Activated CD4-positive, CD25-positive, alpha-beta regulatory T cell treated with anti-CD3 and anti-CD28 coated beads, Interleukin-2, amount 50 U/mL, for 72 hours (primary cell): ENCODE data around the gene TANK.
"Not testable (repeated sequence)": the region's sequence is repeated elsewhere in the genome, so short reads cannot be mapped to it uniquely, and the experiment has no call there.

Experiments
- DNase-seq: peaks from one replicate; pipeline ENCODE4 v3.0.0; 2021

The TANK gene

DNA sequence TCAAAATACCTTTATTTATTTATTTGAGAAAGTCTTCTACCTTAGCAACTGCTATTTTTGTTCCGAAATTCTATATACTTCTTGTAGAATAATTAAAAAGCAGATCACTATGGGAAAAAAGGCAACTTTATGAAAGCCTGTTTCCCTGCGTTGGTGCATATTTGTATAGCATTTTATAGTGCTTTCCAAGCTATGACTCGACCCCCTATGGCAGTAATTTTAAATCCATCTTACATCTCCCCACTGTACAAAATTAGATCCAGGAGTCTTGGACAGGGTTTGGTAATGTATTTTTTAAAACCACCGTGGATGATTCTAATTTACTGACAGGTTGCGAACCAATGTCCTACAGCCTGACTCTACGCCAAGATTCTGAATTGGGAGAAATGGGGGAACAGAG is 10.1 kb downstream of the TANK start:
- DNase-seq = no peak

DNA sequence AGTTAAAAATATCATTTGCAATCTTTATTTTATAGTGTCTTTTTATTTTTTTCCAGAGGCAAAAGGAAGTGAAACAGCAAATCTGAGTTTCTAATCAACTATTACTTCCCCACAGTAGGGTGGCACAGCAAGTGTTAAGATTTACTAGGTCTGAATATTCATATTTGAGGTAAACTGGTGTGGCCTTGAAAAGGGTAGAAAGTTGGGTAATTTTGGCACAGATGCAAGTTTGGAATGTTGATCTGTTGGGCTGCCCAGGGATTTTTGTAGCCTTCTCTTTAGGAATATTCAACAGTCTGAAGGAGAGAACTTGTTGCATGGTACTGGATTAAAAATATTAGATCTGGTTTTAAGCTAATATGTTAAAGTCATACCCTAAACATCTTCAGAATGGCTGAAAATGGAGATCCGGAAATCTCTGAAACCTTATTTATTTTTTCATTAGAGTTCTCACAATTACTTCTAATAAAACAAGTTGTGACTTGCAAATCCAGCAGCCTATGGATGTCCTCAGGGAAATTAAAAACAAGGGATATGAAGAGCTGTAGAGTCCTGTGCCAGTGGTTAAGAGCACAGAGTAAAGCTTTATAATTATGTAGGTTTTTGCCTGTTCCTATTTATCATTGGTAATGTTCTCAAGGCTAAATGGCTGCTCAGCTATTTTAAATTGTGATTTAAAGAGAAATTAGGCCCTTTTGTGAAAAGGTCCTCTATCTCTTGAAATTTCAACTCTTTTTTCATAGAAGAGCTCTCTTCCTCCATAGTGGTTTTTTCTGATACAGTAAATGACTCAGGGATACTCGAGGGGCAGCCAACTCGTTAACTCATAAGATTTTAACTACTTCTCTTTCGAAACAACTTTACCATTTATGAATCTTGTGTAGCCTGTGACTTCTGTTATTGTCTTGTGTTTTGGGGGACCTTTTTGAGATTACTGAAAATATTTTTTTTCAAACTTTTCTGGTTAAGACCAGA is 11.0 kb downstream of the TANK start:
- no peak for DNase-seq

DNA sequence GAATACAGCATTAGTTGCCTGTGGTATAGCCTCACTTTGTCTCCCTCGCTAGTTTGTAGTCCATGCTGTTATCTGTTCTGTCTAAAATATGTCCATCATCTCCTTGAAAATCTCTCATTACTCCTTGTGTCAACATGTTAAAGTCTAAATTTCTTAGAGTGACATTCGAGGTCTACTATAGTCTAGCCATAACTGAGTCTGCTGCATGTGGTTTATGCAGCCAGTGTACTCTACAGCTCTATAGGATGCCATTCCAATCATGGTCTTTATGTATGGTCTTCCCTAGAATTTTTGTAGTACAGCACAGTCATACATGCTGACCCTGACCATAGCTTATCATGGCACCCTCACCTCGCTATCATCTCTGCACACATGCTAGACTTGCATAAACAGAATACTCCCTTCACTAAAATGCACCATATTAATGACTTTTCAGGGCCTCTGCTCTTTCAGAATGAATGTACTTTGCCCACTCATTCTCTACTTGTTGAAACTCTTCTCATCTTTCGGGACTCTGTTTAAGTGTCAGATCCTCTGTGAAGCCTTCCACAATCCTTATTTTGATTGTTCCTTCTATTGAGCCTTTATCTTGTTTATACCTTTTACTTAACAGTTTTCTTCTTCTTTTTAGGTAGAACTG is 12.8 kb downstream of the TANK start:
- DNase-seq = no peak

DNA sequence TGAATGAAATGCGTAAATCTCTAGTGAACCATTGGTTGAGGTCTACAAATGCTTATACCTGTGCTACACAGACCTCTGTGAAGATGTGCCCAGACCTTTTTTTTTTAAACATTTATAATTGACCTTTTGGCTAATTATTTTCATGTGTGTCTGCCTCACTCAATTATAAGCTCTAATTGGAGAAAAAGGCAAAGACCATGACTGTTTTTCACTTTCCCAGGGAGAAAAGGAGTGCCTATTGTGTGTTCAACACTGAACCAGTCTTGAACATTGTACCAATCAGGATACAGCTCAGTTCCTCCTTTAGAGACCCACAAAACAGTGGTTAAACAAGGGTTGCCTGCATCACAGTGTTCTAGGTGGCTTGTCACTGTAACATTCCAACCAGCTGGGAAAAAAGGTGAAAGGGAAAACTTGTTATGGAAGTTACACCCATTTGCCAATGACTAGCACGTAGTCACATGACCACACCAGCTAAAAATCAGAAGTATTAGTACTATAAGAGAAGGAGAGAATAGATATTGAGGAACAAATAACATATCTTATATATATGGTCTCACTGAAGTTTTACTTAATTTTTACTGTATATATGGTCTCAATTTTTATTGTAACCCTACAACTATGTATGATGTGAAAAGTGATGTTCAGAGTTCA is 13.4 kb downstream of the TANK start:
- no peak for DNase-seq

DNA sequence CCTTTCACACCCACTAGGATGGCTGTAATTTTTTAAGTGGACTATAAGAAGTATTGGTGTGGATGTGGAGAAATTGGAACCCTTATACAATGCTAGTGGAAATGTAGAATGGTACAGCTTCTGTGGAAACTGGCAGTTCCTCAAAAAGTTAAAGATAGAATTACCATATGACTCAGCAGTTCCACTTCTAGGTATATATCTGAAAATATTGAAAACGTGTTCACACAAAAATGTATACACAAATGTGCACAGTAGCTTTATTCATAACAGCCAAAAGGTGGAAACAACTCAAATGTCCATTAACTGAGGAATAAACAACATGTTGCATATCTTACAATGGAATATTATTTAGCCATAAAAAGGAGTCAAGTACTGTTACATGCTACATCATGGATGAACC is 17.7 kb downstream of the TANK start:
- no peak for DNase-seq

DNA sequence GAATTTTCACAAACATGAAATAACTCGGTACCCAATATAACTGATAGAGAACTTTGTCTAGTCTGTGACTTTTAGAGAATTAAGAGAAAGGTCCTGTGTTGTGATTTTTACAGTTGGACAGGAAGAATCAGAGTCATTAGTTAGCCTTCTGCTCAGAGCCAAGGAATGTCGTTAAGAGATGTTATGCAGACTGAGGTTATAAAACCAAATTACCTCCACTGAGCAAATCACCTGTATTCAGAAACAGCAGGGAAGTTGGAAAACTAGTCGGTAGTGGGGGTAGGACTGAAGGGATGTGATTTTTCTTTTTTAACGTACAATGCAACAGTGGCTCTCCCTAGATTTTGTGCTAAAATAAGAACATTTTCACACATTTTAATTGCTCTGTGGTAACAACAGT is 18.5 kb downstream of the TANK start:
- no peak for DNase-seq

DNA sequence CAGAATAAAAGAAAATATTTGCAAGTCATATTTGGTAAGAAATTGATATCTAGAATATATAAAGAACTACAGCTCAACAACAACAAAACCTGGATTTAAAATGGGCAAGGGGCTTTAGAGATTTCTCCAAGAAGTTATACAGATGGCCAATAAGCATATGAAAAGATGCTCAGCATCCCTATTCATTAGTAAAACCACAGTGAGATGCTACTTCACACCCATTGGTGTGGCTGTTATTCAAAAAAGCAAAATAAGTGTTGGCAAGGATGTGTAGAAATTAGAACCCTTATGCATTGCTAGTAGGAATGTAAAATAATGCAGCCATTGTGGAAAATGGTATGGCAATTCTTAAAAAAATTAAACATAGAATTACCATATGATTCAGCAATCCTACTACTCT is 29.8 kb downstream of the TANK start:
- DNase-seq = no peak

DNA sequence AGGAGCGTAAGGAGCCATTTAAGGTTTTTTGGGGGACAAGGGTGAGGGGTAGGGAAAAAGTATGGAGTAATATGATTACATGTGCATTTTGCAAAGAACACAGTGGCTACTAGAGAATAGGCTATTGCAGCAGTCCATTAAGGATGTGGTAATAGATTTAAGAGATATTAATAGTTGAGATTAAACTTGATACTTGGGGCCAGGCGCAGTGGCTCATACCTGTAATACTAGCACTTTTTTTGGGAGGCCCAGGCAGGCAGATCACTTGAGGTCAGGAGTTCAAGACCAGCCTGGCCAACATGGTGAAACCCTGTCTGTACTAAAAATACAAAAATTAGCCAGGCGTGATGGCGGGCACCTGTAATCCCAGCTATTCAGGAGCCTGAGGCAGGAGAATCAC is 35.4 kb downstream of the TANK start:
- DNase-seq = not testable (repeated sequence)

DNA sequence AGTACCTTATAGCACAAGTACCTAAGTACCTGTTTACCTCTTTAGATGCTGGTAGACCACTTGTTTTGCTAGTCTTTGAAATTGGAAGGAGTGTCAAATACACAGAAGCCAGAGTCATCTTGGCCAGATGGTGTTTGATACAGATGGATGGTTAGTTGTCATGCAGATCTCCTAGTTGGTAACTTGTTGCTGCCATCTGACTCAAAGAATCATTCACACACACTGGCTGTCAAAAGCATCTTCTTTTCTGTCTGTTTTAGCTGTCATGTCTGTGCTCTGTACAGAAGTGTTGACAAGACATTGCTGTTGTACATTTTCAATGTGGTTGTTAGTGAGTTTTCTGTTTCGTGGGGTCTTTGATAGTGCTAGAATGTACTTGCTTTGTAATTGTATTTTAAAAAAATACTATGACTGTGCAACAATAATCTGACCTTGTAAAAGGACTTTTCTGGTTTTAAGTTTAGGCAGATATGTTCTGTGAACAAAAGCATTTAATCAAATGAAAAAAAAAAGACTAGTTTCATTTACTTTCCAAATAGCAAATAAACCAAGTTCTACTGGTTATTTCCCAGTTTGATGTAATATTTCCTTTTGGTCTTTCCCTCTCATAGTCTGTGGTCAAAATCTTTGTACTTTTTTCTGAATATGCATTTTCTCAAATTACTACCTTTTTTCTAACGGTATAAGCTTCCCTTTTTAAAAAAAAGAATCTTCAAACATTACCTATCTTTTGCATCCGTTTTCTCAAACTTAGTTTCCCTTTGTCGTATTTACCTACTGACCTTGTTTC is 39.9 kb downstream of the TANK start:
- no peak for DNase-seq

DNA sequence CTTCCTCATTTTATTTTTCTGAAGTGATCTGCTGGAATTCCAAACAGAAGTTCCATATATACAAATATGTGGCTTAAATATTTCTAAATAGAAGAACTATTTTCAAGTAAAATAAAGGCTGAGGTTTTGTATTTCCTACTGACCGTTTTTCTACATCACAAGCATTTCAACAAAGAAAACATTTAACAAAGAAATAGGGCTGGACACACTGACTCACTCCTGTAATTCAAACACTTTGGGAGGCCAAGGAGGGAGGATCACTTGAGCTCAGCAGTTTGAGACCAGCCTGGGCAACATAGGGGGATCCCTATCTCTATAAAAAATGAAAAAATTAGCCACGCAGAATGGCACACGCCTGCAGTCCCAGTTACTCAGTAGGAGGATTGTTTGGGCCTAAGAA is 44.6 kb downstream of the TANK start:
- no peak for DNase-seq

DNA sequence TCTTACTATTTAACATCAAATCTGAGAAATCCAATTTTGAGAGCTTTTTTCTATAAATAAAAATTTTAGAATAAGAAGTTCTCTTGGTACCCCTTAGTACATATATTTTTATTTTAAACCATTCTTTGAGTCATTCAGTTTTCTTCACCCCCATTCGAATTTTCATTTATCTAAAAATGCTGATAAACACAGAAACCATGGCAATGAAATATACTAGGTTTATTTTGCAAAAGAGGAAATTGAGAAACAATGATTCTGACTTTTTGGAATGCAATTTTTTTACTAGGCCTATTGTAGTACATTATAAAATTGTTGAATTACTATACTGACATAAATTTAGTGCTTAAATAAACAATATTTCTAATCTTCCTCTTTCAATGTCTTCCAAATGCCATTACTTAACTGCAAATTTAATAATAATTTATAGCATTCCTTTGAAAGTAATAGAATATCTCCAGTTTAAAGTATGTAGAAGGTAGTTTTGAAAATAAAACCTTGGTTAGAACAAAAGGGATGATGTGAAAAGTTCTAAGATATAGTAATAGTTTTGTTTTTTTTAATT is 46.3 kb downstream of the TANK start:
- DNase-seq = no peak

DNA sequence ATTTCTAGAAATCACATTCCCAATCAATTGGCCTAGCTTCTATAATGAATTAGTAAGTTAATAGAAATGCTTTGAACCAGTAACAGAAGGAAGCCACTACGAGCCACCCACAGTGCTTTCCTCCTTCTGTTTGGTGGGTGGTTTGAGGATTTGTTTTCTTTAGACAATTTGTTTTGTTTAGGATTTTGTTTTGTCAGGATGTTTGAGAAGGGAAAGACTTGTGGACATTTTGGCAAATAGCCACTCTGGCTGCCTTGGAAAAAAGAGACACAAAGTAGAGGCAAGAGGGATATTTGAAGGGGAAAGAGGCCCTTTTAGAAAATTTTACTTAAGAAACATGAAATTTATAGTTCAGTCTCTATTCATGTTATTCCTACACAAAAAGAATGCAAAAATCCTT is 47.7 kb downstream of the TANK start:
- DNase-seq = no peak

DNA sequence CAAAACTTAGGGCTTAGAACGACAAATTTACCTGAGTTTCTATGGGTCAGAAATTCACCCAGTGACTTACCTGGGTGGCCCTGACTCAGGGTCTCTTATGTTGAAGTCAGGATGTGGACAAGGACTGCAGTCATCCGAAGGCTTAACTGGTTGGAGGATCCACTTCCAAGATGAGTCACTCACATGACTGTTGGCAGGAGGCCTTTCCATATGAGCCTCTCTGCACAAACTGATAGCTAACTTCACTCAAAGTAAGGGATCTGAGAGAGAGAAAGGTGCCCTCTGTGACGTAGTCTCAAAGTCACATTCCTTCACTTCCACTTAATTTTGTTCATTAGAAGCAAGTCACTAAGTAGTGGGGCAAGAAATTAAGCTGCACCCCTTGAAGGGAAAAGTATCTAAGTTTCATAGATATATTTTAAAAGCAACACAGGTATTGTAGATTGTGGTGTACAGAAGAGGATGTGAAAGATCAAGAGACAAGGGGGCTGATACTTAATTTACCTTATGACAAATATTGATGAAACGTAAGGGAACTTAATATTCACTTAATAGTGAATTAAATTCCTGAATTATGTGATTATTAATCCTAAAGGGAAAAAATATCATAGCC is 48.4 kb downstream of the TANK start:
- no peak for DNase-seq

DNA sequence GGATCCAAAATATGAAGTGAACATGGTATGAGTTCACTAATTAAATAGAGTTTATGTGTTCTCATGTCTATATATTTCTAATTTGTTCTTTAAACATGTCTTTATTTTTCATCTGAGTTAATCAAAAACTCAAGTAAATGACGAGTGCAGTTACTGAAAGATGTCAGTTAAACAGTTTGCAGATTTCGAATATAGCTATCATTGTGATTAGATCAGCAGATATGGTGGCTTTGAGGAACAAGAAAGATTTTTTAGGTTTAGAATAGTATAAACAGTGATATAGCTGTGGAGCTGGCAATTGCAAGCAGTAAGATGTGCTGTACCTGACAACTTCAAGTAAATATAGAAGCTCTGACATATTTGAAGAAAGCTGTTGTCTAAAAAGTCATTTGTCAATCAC is 49.7 kb downstream of the TANK start:
- no peak for DNase-seq

DNA sequence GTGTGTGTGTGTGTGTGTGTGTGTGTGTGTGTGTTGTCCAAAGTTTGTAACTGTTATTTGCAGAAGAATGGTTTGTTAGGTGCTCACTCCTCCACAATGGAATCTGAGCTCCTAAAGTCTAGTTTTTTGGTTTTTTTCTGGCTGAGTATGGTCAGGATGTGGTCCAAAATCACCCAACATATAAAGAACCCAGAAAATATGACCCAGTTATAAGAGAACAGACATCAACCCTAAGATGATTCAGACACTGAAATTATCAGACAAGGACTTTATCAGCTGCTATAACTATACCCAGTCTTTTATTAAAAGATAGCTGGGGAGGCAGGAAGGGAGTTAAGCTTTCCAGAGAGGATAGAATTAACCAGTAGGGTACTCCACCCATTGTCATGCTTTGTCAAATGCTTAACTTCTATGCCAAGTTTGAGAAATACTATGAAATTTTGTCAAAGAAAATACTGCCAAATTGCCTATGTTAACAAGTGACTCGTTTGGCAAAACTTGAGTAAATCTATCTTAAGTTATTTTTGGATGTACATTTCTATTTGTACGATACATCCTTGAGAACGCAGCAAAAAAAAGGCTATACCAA is 57.5 kb downstream of the TANK start:
- DNase-seq = no peak

DNA sequence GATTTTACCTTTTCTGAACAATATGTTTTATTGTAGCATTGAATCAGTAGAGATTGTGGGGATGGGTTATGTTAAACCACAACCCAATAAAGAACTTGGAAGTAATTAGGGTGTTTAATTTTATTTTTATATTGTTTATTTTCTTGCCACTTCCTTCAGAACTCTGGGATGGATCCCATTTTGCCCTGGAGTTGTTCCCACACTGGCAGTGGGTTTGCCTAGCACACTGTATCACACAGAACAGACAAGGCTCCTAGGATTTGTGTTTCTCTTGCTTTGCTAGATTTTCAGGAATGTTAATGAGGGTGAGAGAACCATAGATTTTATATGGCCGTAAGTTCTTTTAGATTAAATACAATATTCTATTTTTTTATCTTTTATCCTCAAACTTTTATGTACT is 59.0 kb downstream of the TANK start:
- DNase-seq = no peak

DNA sequence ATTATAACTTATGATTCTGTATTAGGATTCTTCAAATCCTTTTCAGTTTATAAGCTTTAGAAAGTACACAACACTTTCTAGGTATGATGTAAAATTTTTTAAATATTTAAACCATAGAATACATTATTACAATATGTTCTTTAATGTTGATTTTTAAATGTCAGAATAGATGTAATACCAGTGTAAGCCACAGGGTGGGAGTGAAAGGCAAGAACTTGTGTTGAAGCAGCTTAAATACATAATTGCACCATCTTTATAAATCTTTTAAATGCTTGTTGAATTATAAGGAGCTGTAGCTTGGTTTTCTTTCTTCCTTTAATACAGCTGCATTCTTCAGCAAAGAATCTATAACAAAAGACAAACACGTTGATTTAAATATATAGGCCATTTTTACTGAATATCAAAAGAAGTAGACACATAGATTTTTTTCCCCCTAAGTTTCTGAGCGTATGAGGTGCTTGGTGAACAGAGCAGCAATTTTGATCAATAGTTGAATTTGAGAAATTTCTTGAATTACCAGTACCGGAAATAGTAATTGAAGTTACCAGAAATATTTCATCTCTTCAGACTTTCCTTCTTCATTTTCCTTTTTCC is 63.0 kb downstream of the TANK start:
- DNase-seq = no peak

DNA sequence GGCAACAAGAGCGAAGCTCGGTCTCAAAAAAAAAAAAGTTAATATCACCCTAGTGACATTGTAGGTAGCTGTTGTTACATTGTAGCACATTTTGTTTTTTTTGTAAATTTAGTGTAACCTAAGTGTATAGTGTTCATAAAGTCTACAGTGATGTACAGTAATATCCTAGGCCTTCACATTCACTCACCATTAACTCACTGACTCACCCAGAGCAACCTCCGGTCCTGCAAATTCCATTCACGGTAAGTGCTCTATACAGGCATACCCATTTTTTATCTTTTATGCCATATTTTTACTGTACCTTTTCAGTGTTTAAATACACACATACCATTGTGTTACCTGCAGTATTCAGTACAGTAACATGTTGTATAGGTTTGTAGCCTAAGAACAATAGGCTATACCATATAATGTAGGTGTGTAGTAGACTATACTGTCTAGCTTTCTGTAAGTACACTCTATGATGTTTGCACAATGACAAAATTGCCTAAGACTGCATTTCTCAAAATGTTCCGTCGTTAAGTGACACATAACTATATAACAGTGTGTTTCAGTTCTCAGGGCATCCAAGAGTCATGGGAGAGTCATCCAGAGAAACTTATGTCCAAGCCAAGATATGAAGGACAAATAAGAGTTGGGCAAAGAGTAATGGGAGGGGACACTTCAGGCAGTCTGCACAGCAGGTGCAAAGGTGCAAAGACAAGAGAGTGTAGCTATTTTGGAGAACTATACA is 68.4 kb downstream of the TANK start:
- DNase-seq = no peak

DNA sequence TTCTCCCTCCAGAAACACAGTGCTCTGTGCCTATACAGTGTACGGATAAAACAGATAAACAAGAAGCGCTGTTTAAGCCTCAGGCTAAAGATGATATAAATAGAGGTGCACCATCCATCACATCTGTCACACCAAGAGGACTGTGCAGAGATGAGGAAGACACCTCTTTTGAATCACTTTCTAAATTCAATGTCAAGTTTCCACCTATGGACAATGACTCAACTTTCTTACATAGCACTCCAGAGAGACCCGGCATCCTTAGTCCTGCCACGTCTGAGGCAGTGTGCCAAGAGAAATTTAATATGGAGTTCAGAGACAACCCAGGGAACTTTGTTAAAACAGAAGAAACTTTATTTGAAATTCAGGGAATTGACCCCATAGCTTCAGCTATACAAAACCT is 70.7 kb downstream of the TANK start:
- no peak for DNase-seq

DNA sequence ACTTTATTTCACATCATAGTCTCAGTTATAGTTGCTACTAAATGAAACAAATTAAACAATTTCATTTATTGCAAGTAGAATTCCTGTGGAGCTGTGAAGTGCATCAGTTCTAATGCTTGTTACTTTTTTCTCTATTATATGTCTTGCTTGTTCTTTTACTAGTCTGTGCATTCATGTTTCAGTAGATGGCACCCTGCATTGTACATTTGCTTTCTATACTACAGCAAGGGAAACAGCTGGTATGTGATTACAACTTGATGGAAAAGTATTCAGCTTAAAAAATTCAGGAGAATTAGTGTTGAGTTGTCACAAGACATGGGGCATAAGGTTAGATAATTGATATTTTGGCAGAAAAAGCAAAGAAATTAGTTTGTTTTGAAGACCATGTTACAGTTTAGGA is 72.3 kb downstream of the TANK start:
- no peak for DNase-seq
